Measurements from ENCODE around the gene MOB1B.

GRCh38 chr4:70877556-70877955 is 24.6 kb upstream of the MOB1B start:
- TF ChIP-seq CTCF (IDR thresholded peaks at IDR 0.05) (no peak), POLR2A (IDR thresholded peaks at IDR 0.05) (no peak)
